Glutamatergic neuron (in vitro differentiated cells): Measurements from ENCODE around the gene WDR33. TPM values are rescaled to one million over a fixed set of nuclear protein-coding genes. Genes with fewer than 3 reads are reported as not detected.
"Not testable (repeated sequence)": the region's sequence is repeated elsewhere in the genome, so short reads cannot be mapped to it uniquely, and the experiment has no call there.

Experiments
- DNase-seq: peaks from one replicate; pipeline ENCODE4 v3.0.0; 2022
- H3K27ac Mint-ChIP-seq: one replicate; pipeline ENCODE4 v1.8.0; 2020; ENCODE audit warnings: mild to moderate bottlenecking, mixed read lengths, inconsistent platforms; ENCODE audit not compliant: unreplicated experiment
- H3K27me3 Mint-ChIP-seq: one replicate; pipeline ENCODE4 v1.8.0; 2020; ENCODE audit warnings: mild to moderate bottlenecking, moderate library complexity, mixed read lengths, inconsistent platforms; ENCODE audit not compliant: unreplicated experiment
- H3K36me3 Mint-ChIP-seq: one replicate; pipeline ENCODE4 v1.8.0; 2020; ENCODE audit warnings: mild to moderate bottlenecking, mixed read lengths, inconsistent platforms; ENCODE audit not compliant: unreplicated experiment
- H3K4me1 Mint-ChIP-seq: one replicate; pipeline ENCODE4 v1.8.0; 2020; ENCODE audit warnings: mild to moderate bottlenecking, low read depth, mixed read lengths, inconsistent platforms; ENCODE audit not compliant: unreplicated experiment
- H3K4me3 Mint-ChIP-seq: one replicate; pipeline ENCODE4 v1.8.0; 2020; ENCODE audit warnings: mild to moderate bottlenecking, mixed read lengths, inconsistent platforms; ENCODE audit not compliant: unreplicated experiment
- H3K9me3 Mint-ChIP-seq: one replicate; pipeline ENCODE4 v1.8.0; 2020; ENCODE audit warnings: mild to moderate bottlenecking, moderate library complexity, mixed read lengths, inconsistent platforms; ENCODE audit not compliant: unreplicated experiment
- CTCF ChIP-seq: fragments of 200-600 bp; sonication (generic); IDR thresholded peaks from one replicate; pipeline ENCODE4 v1.5.0; 2021; ENCODE audit not compliant: partially characterized antibody, unreplicated experiment
- total RNA-seq: library from RNA; stranded (reverse); fragmentation: NEBNext Ultra II Directional; extraction: Animal tissue kit (Norgen Biotek cat#: 25700); gene quantifications from one replicate; pipeline ENCODE4 v1.2.1, GENCODE V29; 2021; ENCODE audit not compliant: unreplicated experiment

Gene WDR33
- total RNA-seq, 1 donor from 2014 or later, result 54.5 TPM

GRCh38 chr2:127799926-127800325 is 11.0 kb downstream of the WDR33 start:
- no peak overlapping the region for H3K4me3 Mint-ChIP-seq
- no peaks in the 10 kb centered on the region for H3K27me3 Mint-ChIP-seq
- TF ChIP-seq CTCF, result no peak
- no peaks in the 10 kb centered on the region for H3K36me3 Mint-ChIP-seq
- DNase-seq, result no peak
- peaks cover 2% of the 10 kb centered on the region for H3K4me1 Mint-ChIP-seq
- H3K27ac Mint-ChIP-seq, result no peak overlapping the region
- no peaks in the 10 kb centered on the region for H3K9me3 Mint-ChIP-seq

- no peak for TF ChIP-seq CTCF
- no peaks in the 10 kb centered on the region for H3K4me1 Mint-ChIP-seq
- no peak for DNase-seq
- H3K36me3 Mint-ChIP-seq, result no peaks in the 10 kb centered on the region
- H3K9me3 Mint-ChIP-seq, result no peaks in the 10 kb centered on the region
- no peak overlapping the region for H3K27ac Mint-ChIP-seq
- no peak overlapping the region for H3K4me3 Mint-ChIP-seq
- no peaks in the 10 kb centered on the region for H3K27me3 Mint-ChIP-seq
Measured at GRCh38 chr2:127796389-127796788, 14.6 kb downstream of the WDR33 start.

- not testable (repeated sequence) for DNase-seq, H3K4me3 Mint-ChIP-seq, H3K4me1 Mint-ChIP-seq, H3K27ac Mint-ChIP-seq, H3K36me3 Mint-ChIP-seq, H3K9me3 Mint-ChIP-seq, H3K27me3 Mint-ChIP-seq
Measured at GRCh38 chr2:127794901-127795300, 16.1 kb downstream of the WDR33 start.

- Mint-ChIP-seq H3K9me3 (peaks cover 2% of the 10 kb centered on the region), H3K4me1 (no peaks in the 10 kb centered on the region), H3K27me3 (peaks cover 2% of the 10 kb centered on the region), H3K36me3 (no peaks in the 10 kb centered on the region), H3K4me3 (no peak overlapping the region), H3K27ac (no peak overlapping the region)
- no peak for DNase-seq
- TF ChIP-seq CTCF, result no peak
Measured at GRCh38 chr2:127792805-127793204, 18.2 kb downstream of the WDR33 start.

- H3K27ac Mint-ChIP-seq, result no peak overlapping the region
- H3K27me3 Mint-ChIP-seq, result peaks cover 2% of the 10 kb centered on the region
- no peak for DNase-seq
- no peaks in the 10 kb centered on the region for H3K4me1 Mint-ChIP-seq
- peaks cover 2% of the 10 kb centered on the region for H3K9me3 Mint-ChIP-seq
- no peak overlapping the region for H3K4me3 Mint-ChIP-seq
- TF ChIP-seq CTCF, result no peak
- no peaks in the 10 kb centered on the region for H3K36me3 Mint-ChIP-seq
Measured at GRCh38 chr2:127790694-127791529, 20.1 kb downstream of the WDR33 start.
